T-helper 17 cell (primary cell): ENCODE measurements around the gene ACTA2. TPM values are rescaled to one million over a fixed set of nuclear protein-coding genes. Genes with fewer than 3 reads are reported as not detected.
A peak's percentile ranks its signal among the peaks of the same experiment; 100 is the strongest.

Source experiments
- ATAC-seq: fragments of 150-1000 bp; cut with Tn5 transposase; 2 replicates; pipeline ENCODE4 v1.10.0; 2021; ENCODE audit warnings: mild to moderate bottlenecking, moderate library complexity
- DNase-seq, 3 donors: peaks; one replicate each; pipeline versions ENCODE4 v3.0.0 to v3.0.0-alpha.2; 2020 to 2021
- H3K9me3 ChIP-seq: one replicate; pipeline ENCODE4 v1.7.0; 2013; ENCODE audit warnings: low read length, mild to moderate bottlenecking; ENCODE audit not compliant: control insufficient read depth, poor library complexity, severe bottlenecking
- H3K27ac Mint-ChIP-seq: one replicate; pipeline ENCODE4 v1.8.0; 2022; ENCODE audit warnings: mild to moderate bottlenecking, moderate library complexity, mixed read lengths
- H3K27me3 Mint-ChIP-seq: one replicate; pipeline ENCODE4 v1.8.0; 2022; ENCODE audit warnings: mixed read lengths
- H3K36me3 Mint-ChIP-seq: one replicate; pipeline ENCODE4 v1.8.0; 2022; ENCODE audit warnings: low read depth, mixed read lengths
- H3K4me1 Mint-ChIP-seq: one replicate; pipeline ENCODE4 v1.8.0; 2022; ENCODE audit warnings: mild to moderate bottlenecking, mixed read lengths
- H3K4me3 Mint-ChIP-seq: one replicate; pipeline ENCODE4 v1.8.0; 2022; ENCODE audit warnings: mild to moderate bottlenecking, moderate library complexity, mixed read lengths
- total RNA-seq, 4 donors: library from RNA in 2 of 4; stranded (reverse) in 2 of 4; gene quantifications; one replicate each; pipeline ENCODE4 v1.2.3 and lab custom pipeline; 2022 to 2026

The ACTA2 gene
- total RNA-seq, 2 donors from 2014 or later = 3.8 to 4.6 TPM

GRCh38 chr10:88957381-88957780 is 4.8 kb upstream of the ACTA2 start:
- H3K27me3 Mint-ChIP-seq = no peaks in the 10 kb centered on the region
- H3K9me3 ChIP-seq = no peaks in the 10 kb centered on the region
- no peaks in the 10 kb centered on the region for H3K36me3 Mint-ChIP-seq
- peaks cover 16% of the 10 kb centered on the region for H3K4me1 Mint-ChIP-seq
- DNase-seq (no peak), ATAC-seq (no peak)
- H3K27ac Mint-ChIP-seq = no peak overlapping the region
- H3K4me3 Mint-ChIP-seq = no peak overlapping the region

- H3K9me3 ChIP-seq = no peaks in the 10 kb centered on the region
- no peaks in the 10 kb centered on the region for H3K36me3 Mint-ChIP-seq
- peaks cover 9% of the 10 kb centered on the region for H3K4me1 Mint-ChIP-seq
- H3K27ac Mint-ChIP-seq = no peak overlapping the region
- ATAC-seq (no peak), DNase-seq (no peak)
- H3K27me3 Mint-ChIP-seq = no peaks in the 10 kb centered on the region
- H3K4me3 Mint-ChIP-seq = no peak overlapping the region
Measured at GRCh38 chr10:88954458-88955083, 2.0 kb upstream of the ACTA2 start.

GRCh38 chr10:88953662-88954061 is 1.1 kb upstream of the ACTA2 start:
- no peak for DNase-seq
- H3K36me3 Mint-ChIP-seq = no peaks in the 10 kb centered on the region
- H3K9me3 ChIP-seq = no peaks in the 10 kb centered on the region
- no peak for ATAC-seq
- peaks cover 9% of the 10 kb centered on the region for H3K4me1 Mint-ChIP-seq
- H3K27me3 Mint-ChIP-seq = no peaks in the 10 kb centered on the region
- no peak overlapping the region for H3K27ac Mint-ChIP-seq
- H3K4me3 Mint-ChIP-seq = no peak overlapping the region

GRCh38 chr10:88949912-88950837 is 2.4 kb downstream of the ACTA2 start:
- H3K4me1 Mint-ChIP-seq = peaks cover 9% of the 10 kb centered on the region
- DNase-seq (no peak), ATAC-seq (no peak)
- H3K27me3 Mint-ChIP-seq = no peaks in the 10 kb centered on the region
- H3K36me3 Mint-ChIP-seq = no peaks in the 10 kb centered on the region
- no peak overlapping the region for H3K4me3 Mint-ChIP-seq
- H3K27ac Mint-ChIP-seq = no peak overlapping the region
- no peaks in the 10 kb centered on the region for H3K9me3 ChIP-seq

- Mint-ChIP-seq H3K36me3 (no peaks in the 10 kb centered on the region), H3K27me3 (no peaks in the 10 kb centered on the region), H3K27ac (no peak overlapping the region), H3K4me1 (peaks cover 12% of the 10 kb centered on the region), H3K4me3 (no peak overlapping the region)
- H3K9me3 ChIP-seq = no peaks in the 10 kb centered on the region
- ATAC-seq (no peak), DNase-seq (no peak)
Measured at GRCh38 chr10:88949051-88949450, 3.5 kb downstream of the ACTA2 start.

GRCh38 chr10:88946965-88947590 is 5.5 kb downstream of the ACTA2 start:
- no peak for DNase-seq
- no peaks in the 10 kb centered on the region for H3K9me3 ChIP-seq
- Mint-ChIP-seq H3K4me1 (peaks cover 8% of the 10 kb centered on the region), H3K4me3 (no peak overlapping the region), H3K27ac (no peak overlapping the region), H3K27me3 (no peaks in the 10 kb centered on the region), H3K36me3 (no peaks in the 10 kb centered on the region)
- ATAC-seq = no peak

GRCh38 chr10:88946200-88946599 is 6.4 kb downstream of the ACTA2 start:
- Mint-ChIP-seq H3K4me1 (peaks cover 7% of the 10 kb centered on the region), H3K4me3 (no peak overlapping the region), H3K27ac (peak overlapping the region; percentile 24), H3K36me3 (peaks cover 6% of the 10 kb centered on the region), H3K27me3 (no peaks in the 10 kb centered on the region)
- no peaks in the 10 kb centered on the region for H3K9me3 ChIP-seq
- ATAC-seq = no peak
- no peak for DNase-seq

GRCh38 chr10:88944813-88945212 is 7.8 kb downstream of the ACTA2 start:
- H3K9me3 ChIP-seq = no peaks in the 10 kb centered on the region
- Mint-ChIP-seq H3K4me1 (peaks cover 6% of the 10 kb centered on the region), H3K4me3 (no peak overlapping the region), H3K27ac (no peak overlapping the region), H3K36me3 (peaks cover 8% of the 10 kb centered on the region), H3K27me3 (no peaks in the 10 kb centered on the region)
- DNase-seq (no peak), ATAC-seq (no peak)

GRCh38 chr10:88943778-88944177 is 8.8 kb downstream of the ACTA2 start:
- Mint-ChIP-seq H3K4me3 (no peak overlapping the region), H3K27me3 (no peaks in the 10 kb centered on the region), H3K27ac (no peak overlapping the region), H3K36me3 (peaks cover 8% of the 10 kb centered on the region), H3K4me1 (peaks cover 8% of the 10 kb centered on the region)
- H3K9me3 ChIP-seq = no peaks in the 10 kb centered on the region
- DNase-seq = no peak
- ATAC-seq = no peak

GRCh38 chr10:88941026-88941425 is 11.5 kb downstream of the ACTA2 start:
- Mint-ChIP-seq H3K27me3 (no peaks in the 10 kb centered on the region), H3K36me3 (peaks cover 11% of the 10 kb centered on the region), H3K27ac (peak overlapping the region; percentile 68), H3K4me3 (no peak overlapping the region), H3K4me1 (peaks cover 13% of the 10 kb centered on the region)
- DNase-seq (no peak), ATAC-seq (no peak)
- no peaks in the 10 kb centered on the region for H3K9me3 ChIP-seq

- H3K27ac Mint-ChIP-seq = no peak overlapping the region
- H3K36me3 Mint-ChIP-seq = peaks cover 11% of the 10 kb centered on the region
- H3K4me3 Mint-ChIP-seq = no peak overlapping the region
- H3K9me3 ChIP-seq = no peaks in the 10 kb centered on the region
- H3K27me3 Mint-ChIP-seq = no peaks in the 10 kb centered on the region
- ATAC-seq (no peak), DNase-seq (no peak)
- H3K4me1 Mint-ChIP-seq = peaks cover 21% of the 10 kb centered on the region
Measured at GRCh38 chr10:88938938-88939337, 13.6 kb downstream of the ACTA2 start.

- no peaks in the 10 kb centered on the region for H3K9me3 ChIP-seq
- H3K36me3 Mint-ChIP-seq = peaks cover 11% of the 10 kb centered on the region
- DNase-seq (no peak), ATAC-seq (no peak)
- H3K4me1 Mint-ChIP-seq = peaks cover 21% of the 10 kb centered on the region
- no peak overlapping the region for H3K4me3 Mint-ChIP-seq
- H3K27me3 Mint-ChIP-seq = no peaks in the 10 kb centered on the region
- no peak overlapping the region for H3K27ac Mint-ChIP-seq
Measured at GRCh38 chr10:88938039-88938438, 14.5 kb downstream of the ACTA2 start.

- Mint-ChIP-seq H3K4me1 (peaks cover 27% of the 10 kb centered on the region), H3K27ac (no peak overlapping the region), H3K36me3 (peaks cover 9% of the 10 kb centered on the region), H3K4me3 (no peak overlapping the region), H3K27me3 (no peaks in the 10 kb centered on the region)
- DNase-seq (no peak), ATAC-seq (no peak)
- no peaks in the 10 kb centered on the region for H3K9me3 ChIP-seq
Measured at GRCh38 chr10:88936656-88937055, 15.9 kb downstream of the ACTA2 start.
